Endodermal cell (in vitro differentiated cells): ENCODE results near the gene IFI27L1. TPM values are rescaled to one million over a fixed set of nuclear protein-coding genes. Genes with fewer than 3 reads are reported as not detected.
A peak's percentile ranks its signal among the peaks of the same experiment; 100 is the strongest.

Source experiments
- DNase-seq: peaks from one replicate; pipeline ENCODE4 v3.0.0-alpha.2; 2017
- H3K27ac ChIP-seq: 2 replicates; pipeline ENCODE4 v1.5.1; 2013; ENCODE audit warnings: mild to moderate bottlenecking, low read depth, low read length, moderate library complexity
- H3K27me3 ChIP-seq: 2 replicates; pipeline ENCODE4 v1.6.1; 2013; ENCODE audit warnings: mild to moderate bottlenecking, low read length, moderate library complexity; ENCODE audit not compliant: insufficient read depth, control insufficient read depth, poor library complexity, severe bottlenecking
- H3K36me3 ChIP-seq: 2 replicates; pipeline ENCODE4 v1.7.0; 2013; ENCODE audit warnings: mild to moderate bottlenecking, low read length, moderate library complexity; ENCODE audit not compliant: control insufficient read depth, insufficient read depth
- H3K4me1 ChIP-seq: one replicate; pipeline ENCODE4 v1.7.0; 2013; ENCODE audit warnings: low read length; ENCODE audit not compliant: control insufficient read depth, insufficient read depth
- H3K4me3 ChIP-seq: 2 replicates; pipeline ENCODE4 v1.5.1; 2013; ENCODE audit warnings: mild to moderate bottlenecking, low read length, moderate library complexity
- H3K9ac ChIP-seq: 2 replicates; pipeline ENCODE4 v1.6.1; 2013; ENCODE audit warnings: mild to moderate bottlenecking, low read length, moderate library complexity; ENCODE audit not compliant: poor library complexity, severe bottlenecking; ENCODE audit errors: extremely low read depth
- H3K9me3 ChIP-seq: 2 replicates; pipeline ENCODE4 v1.6.1; 2013; ENCODE audit warnings: mild to moderate bottlenecking, low read length, moderate library complexity; ENCODE audit not compliant: control insufficient read depth
- H3K27ac Mint-ChIP-seq: 2 replicates; pipeline ENCODE4 v1.8.0; 2020; ENCODE audit warnings: mixed read lengths
- H3K27me3 Mint-ChIP-seq: 2 replicates; pipeline ENCODE4 v1.8.0; 2021; ENCODE audit warnings: mild to moderate bottlenecking, mixed read lengths; ENCODE audit not compliant: insufficient read depth
- H3K36me3 Mint-ChIP-seq: 2 replicates; pipeline ENCODE4 v1.8.0; 2020; ENCODE audit warnings: low read depth, mixed read lengths
- H3K4me1 Mint-ChIP-seq: 2 replicates; pipeline ENCODE4 v1.8.0; 2020; ENCODE audit warnings: mixed read lengths
- H3K4me3 Mint-ChIP-seq: 2 replicates; pipeline ENCODE4 v1.8.0; 2020; ENCODE audit warnings: mild to moderate bottlenecking, moderate library complexity, mixed read lengths
- H3K9me3 Mint-ChIP-seq: 2 replicates; pipeline ENCODE4 v1.8.0; 2020; ENCODE audit warnings: mild to moderate bottlenecking, mixed read lengths
- CTCF ChIP-seq: fragments of 200-600 bp; sonication (generic); conservative IDR thresholded peaks from 2 replicates; pipeline ENCODE4 v1.5.0; 2021; ENCODE audit warnings: antibody characterized with exemption, mild to moderate bottlenecking
- WGBS, 2 experiments: methylation state at CpG; one replicate each; pipeline versions ENCODE4 v1.1.5 to v1.1.7; 2013; ENCODE audit warnings: missing lambda C conversion rate in 2 of 2, mixed read lengths in 1 of 2; ENCODE audit not compliant: insufficient coverage in 1 of 2, insufficient read length in 1 of 2; 5-methylcytosine and 5-hydroxymethylcytosine counted together
- total RNA-seq, 2 donors: library from RNA; stranded (reverse); fragmentation: NEBNext Ultra II Directional in 1 of 2; extraction: Animal tissue kit (Norgen Biotek cat#: 25700) in 1 of 2; gene quantifications; 2 replicates in 1 of 2; 3 replicates in 1 of 2; pipeline ENCODE4 v1.2.1, GENCODE V29; 2021

The IFI27L1 gene
- total RNA-seq, 2 donors from 2014 or later: 40.0 to 47.2 TPM

GRCh38 chr14:94124582-94125377, 43.7 kb downstream of the IFI27L1 start:
- no peak overlapping the region for H3K4me3 ChIP-seq
- WGBS, 2 experiments: 93 to 97% methylated on average over 5 to 8 of the region's 9 CpGs
- no peak overlapping the region for H3K27ac Mint-ChIP-seq

GRCh38 chr14:94125659-94126418, 44.7 kb downstream of the IFI27L1 start:
- Mint-ChIP-seq H3K9me3 (no peaks in the 10 kb centered on the region), H3K36me3 (no peaks in the 10 kb centered on the region), H3K4me1 (peaks cover 5% of the 10 kb centered on the region), H3K27ac (no peak overlapping the region), H3K27me3 (peaks cover 17% of the 10 kb centered on the region), H3K4me3 (no peak overlapping the region)
- H3K27me3 ChIP-seq: no peaks in the 10 kb centered on the region
- 90 to 100% methylated on average over 3 to 6 of the region's 6 CpGs for WGBS, 2 experiments
- DNase-seq: peak; percentile 19
- H3K27ac ChIP-seq: no peak overlapping the region
- H3K9ac ChIP-seq: no peak overlapping the region
- no peaks in the 10 kb centered on the region for H3K9me3 ChIP-seq
- H3K4me3 ChIP-seq: no peak overlapping the region
- H3K4me1 ChIP-seq: no peaks in the 10 kb centered on the region
- no peaks in the 10 kb centered on the region for H3K36me3 ChIP-seq
- no peak for TF ChIP-seq CTCF

More at GRCh38 chr14:94124582-94125377, 43.7 kb downstream of the IFI27L1 start:
- Mint-ChIP-seq H3K36me3 (no peaks in the 10 kb centered on the region), H3K27me3 (peaks cover 20% of the 10 kb centered on the region), H3K4me3 (no peak overlapping the region), H3K9me3 (peaks cover 4% of the 10 kb centered on the region), H3K4me1 (no peaks in the 10 kb centered on the region)
- no peaks in the 10 kb centered on the region for H3K4me1 ChIP-seq
- no peaks in the 10 kb centered on the region for H3K27me3 ChIP-seq
- no peaks in the 10 kb centered on the region for H3K9me3 ChIP-seq
- no peaks in the 10 kb centered on the region for H3K36me3 ChIP-seq
- H3K27ac ChIP-seq: no peak overlapping the region
- no peak overlapping the region for H3K9ac ChIP-seq
- peak; percentile 20 for DNase-seq
- TF ChIP-seq CTCF: no peak

- peaks cover 5% of the 10 kb centered on the region for H3K4me1 Mint-ChIP-seq
- H3K36me3 ChIP-seq: no peaks in the 10 kb centered on the region
- H3K4me1 ChIP-seq: no peaks in the 10 kb centered on the region
- no peak overlapping the region for H3K4me3 ChIP-seq
- H3K9me3 Mint-ChIP-seq: no peaks in the 10 kb centered on the region
- H3K27ac Mint-ChIP-seq: no peak overlapping the region
- H3K27ac ChIP-seq: no peak overlapping the region
- no peaks in the 10 kb centered on the region for H3K9me3 ChIP-seq
- WGBS, 2 experiments: 71 to 85% methylated on average over 1 of the region's 1 CpG
- peak; percentile 16 for DNase-seq
- H3K4me3 Mint-ChIP-seq: no peak overlapping the region
- no peaks in the 10 kb centered on the region for H3K36me3 Mint-ChIP-seq
- no peaks in the 10 kb centered on the region for H3K27me3 ChIP-seq
- H3K9ac ChIP-seq: no peak overlapping the region
- peaks cover 15% of the 10 kb centered on the region for H3K27me3 Mint-ChIP-seq
- no peak for TF ChIP-seq CTCF
Observed at GRCh38 chr14:94126419-94126677, 45.2 kb downstream of the IFI27L1 start.
